NCI-H1105 (cell line): ENCODE data around the gene SLMAP.

Experiments
- DNase-seq: peaks from one replicate; lab custom pipeline; 2025; lab: John Stamatoyannopoulos, UW

Gene SLMAP

DNA sequence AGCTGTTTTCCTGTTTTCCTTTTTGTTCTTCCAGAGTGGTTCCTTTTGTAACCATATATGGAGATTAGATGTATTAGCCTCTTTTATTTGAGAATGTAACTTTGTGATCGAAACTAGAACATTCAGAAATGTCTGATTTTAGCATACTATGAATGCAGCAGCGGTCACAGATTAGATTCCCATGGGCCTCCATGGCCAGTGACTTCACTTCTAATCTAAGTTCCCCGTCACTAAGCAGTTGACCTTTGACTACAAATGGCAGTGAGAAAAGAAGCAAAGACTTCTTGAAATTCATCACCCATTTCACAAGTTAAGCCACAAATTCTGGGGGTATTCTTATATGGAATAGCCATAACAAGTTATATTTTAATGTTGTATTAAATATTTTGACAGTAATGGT lies 137.6 kb downstream of the SLMAP start:
- DNase-seq: no peak

DNA sequence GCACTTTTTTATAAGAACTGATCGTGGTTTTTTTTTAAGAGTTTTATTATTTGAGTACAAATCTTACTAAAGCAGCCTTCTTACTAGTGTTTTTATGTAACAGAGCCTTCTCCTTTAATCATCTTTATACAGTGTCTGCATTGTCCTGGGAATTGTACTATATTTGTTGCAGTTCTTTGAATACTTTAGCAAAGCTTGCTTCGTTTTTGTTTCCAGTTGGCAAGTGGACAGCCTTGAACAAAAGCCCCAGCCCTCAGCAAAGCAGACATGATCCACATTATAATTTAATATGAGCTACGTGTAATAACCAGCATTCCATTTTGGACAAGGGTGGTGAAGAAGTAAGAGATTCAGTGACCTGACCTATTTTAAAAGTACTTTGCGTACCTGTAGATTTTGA lies 139.9 kb downstream of the SLMAP start:
- no peak for DNase-seq

DNA sequence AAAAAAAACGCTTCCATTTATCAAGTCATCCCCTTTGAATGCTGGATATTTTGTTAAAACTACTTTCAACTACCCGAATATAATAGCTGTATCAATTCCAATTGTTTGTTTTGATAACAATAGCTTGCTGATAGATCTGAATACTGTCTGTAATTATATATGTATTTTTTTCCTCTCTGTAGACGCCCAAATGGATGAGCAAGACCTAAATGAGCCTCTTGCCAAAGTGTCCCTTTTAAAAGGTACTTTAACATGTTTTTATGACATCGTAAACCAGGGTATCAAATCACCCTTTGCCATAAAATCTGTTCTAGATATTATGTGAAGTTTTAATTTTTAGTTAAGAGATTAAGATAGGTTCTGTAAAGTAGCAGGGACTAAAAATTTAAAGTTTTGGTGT lies 140.6 kb downstream of the SLMAP start:
- DNase-seq: no peak

DNA sequence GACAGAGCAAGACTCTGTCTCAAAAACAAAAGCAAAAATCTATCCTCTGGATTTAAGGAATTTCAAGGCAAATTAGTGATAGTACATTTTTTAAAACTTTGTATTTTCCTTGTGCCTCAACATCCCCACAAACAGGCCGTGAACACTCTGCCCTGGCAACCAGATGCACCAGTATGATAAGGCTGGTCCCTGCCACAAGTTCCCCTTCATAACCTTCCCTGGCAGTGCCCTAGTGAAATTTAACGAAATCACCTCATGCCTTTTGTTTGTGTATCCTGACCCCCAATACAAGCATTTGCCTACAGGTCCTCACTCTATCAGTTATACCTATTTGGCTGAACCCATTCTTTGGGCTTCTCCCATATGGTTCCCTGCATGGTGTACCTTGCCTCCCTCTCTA lies 144.7 kb downstream of the SLMAP start:
- DNase-seq: no peak

DNA sequence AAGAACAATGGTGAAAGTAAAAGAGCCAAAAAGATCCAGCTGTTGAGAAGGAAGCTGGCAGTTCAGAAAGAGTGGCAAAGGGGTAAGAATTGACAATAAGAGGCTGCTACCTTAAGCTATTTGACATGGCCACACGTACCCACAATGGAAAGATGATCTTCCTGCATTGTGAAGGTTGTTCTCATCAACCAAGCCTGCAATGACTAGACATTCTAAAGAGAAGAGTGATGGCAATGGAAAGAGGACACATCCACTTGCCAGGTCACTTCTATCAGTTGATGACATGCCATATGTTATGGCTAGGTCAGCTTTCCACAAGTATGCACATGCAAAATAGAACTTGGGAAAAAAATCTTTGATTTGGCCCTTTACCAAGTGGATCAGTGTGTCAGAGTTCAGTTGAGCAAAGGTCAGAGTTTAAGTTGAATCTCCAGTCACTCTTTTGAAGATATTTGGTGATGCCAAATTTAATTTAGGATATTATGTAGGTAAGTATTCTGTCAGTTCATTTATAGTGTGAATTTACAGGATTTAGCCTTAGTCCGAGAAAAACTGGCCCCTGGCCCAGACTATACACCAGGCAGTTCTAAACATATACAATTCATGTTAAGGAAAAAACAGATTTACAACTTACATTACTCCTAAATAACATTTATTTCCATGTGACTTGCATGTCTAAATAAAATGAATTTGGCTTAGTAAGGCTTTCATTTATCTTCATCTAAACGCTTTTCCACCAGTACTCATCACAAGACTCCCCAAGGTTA lies 147.2 kb downstream of the SLMAP start:
- no peak for DNase-seq

GRCh38 chr3:57910990-57911389 lies 154.9 kb downstream of the SLMAP start:
- DNase-seq: no peak

DNA sequence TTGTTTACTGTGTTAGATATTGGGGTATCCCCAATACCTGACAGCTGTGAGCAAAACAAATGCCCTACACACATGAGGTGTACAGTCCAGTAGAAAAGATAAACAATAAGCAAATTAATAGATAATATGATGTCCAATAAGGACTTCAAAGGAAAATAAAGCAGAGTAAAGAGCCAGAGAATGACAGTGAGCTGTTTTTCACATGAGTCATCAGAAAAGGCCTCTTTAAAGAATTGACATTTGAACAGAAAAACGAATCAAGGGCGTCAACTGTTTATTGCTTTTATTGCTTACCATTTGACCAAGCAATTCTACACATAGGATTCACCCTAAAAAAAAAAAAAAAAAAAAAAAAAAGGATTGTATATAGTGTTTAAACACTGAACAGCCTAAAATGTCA lies 155.5 kb downstream of the SLMAP start:
- DNase-seq: no peak

- no peak for DNase-seq
Observed at GRCh38 chr3:57917601-57918000, 161.5 kb downstream of the SLMAP start.

GRCh38 chr3:57918123-57918837 lies 162.2 kb downstream of the SLMAP start:
- no peak for DNase-seq

GRCh38 chr3:57919987-57920386 lies 163.9 kb downstream of the SLMAP start:
- no peak for DNase-seq

DNA sequence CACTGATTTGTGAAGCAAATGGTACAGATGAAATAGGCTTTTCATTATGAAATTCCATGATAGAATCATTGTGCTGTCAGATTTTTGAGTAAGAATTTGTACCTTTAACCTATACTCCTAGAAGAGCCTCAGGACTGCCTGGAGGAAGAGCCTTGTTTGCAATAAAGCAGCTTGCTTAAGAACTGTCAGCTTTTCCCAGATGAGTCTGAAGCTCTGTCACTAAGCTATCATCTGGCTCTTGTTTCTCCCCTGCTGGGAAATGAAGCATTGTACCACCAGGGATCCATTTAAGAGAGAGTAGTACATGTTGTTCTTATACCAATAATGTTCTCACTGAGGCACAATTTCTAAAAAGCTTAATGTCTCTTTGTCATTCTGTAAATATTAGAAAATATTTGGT lies 167.0 kb downstream of the SLMAP start:
- no peak for DNase-seq

DNA sequence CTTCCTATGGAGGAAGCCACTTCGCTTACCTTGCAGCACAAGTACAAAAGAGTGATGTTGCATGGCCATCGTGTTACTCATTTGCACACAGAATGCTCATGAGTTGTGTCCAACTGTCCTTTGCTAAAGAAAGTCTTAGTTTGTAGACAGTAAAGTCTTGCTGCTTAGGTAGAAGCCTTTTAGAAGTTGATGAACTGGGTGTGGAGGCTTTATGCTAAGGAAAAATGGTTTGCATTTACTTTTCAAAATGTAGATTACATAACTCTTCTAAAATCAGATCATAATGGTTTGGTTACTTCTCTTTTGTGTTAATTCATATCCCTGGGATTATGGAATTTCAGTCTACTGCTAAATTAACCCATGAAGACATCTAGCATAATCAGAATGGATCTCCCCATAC lies 167.6 kb downstream of the SLMAP start:
- no peak for DNase-seq

- DNase-seq: no peak
Observed at GRCh38 chr3:57927166-57927565, 171.1 kb downstream of the SLMAP start.

- no peak for DNase-seq
Observed at GRCh38 chr3:57927916-57928315, 171.8 kb downstream of the SLMAP start.

GRCh38 chr3:57928511-57928910 lies 172.4 kb downstream of the SLMAP start:
- no peak for DNase-seq

DNA sequence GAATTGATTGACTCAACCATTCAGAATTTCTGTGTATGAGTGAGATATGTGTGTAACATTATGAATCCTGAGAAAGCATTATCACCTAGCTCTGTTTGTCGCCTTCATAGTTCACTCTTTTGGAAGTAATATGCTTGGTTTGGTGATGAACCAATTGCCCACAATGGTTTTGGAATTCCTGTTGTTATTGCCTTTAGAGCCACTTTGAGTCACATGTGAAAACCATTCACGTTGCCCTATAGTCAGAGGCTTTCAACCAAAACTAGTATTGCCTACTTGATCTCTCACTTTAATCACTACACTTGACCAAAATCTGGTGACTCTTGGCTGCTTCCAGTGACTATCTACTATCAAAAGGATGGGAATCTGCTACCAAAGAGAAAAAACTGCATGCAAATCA lies 173.9 kb downstream of the SLMAP start:
- DNase-seq: no peak

DNA sequence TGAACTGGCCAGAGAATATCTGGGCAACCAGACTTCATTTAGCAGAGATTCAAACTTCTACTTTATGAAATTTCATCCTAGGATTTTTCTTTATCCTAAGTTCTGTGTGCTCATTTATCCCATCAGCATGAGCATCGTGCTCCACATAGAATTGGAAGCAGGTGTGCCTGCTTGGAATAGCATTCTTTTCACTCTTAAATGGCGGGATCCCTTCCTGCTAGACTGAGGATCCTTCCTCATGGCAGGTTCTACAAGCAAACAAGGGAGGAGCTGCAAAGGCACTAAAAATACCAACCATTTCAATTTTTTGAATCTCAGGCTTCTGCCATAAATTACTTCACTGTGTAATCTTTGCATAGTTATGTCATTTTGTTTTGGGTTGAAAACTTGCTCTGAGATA lies 177.5 kb downstream of the SLMAP start:
- DNase-seq: no peak

DNA sequence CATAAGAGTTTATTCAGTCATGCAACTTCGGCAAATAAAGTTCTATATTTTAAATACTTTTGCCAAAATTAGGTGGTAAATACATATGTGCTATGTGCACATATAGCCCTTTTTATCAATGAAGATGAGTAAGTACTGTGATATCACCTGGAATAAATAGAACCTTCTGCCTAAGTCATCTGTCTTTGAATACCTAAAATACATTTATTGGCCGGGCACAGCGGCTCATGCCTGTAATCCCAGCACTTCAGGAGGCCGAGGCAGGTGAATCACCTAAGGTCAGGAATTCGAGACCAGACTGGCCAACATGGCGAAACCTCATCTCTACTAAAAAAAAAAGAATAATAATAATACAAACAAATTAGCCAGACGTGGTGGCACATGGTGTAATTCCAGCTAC lies 178.3 kb downstream of the SLMAP start:
- no peak for DNase-seq

DNA sequence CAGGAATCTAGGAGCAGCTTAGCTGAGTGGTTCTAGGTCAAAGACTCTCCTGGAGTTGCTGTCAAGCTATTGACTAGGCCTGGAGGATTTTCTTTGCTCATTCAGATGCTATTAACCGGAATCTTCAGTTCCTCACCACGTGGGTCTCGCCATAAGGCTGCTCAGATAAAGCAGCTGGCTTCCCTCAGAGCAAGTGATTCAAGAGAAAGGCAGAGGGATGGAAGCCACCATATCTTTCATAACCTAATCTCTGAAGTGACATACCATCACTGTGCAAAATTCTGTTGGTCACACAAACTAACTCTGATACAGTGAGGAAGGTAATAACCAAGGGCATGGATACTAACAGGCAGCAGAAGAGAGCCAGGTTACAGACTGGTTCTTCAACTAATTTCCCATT lies 179.4 kb downstream of the SLMAP start:
- DNase-seq: no peak

DNA sequence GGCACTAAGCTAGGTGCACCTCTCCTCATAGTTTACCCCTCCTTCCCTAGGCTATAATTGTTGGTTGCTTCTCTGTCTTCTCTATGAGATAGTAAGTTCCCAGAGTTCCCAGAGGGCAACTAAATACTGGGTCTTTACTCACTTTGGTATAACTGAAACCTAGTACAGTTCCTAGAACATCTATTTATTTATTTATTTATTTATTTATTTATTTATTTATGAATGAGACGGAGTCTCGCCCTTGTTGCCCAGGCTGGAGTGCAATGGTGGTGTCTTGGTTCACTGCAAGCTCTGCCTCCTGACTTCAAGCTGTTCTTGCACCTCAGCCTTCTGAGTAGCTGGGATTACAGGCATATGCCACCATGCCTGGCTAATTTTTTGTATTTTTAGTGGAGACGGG lies 181.0 kb downstream of the SLMAP start:
- no peak for DNase-seq

- DNase-seq: no peak
Observed at GRCh38 chr3:57939775-57940174, 183.7 kb downstream of the SLMAP start.

DNA sequence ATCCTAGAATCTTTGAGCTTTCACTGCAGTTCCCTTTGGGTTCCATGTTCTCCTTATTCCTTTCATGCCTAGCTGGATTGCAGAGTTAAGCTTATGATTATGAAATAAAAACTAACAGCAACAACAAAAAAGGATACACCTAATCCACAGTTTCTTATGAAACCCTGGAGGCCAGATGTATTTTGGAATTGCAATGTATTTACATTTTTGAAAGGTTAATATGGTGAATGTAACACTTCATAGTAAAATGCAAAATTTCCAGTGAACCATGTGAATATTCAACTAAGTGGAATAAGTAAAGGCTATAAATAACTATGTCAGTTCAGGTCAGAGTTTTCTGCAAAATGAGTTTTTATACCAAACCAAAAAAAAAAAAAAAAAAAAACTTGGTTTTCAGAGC lies 186.3 kb downstream of the SLMAP start:
- DNase-seq: no peak

GRCh38 chr3:57942872-57943283 lies 186.8 kb downstream of the SLMAP start:
- no peak for DNase-seq
